ENCODE data around the gene VAV1.

GRCh38 chr19:6837525-6837924 is 65.0 kb downstream of the VAV1 start:
- TF ChIP-seq EZH2 (IDR thresholded peaks at IDR 0.05; ENCODE audit: low read depth), result no peak
- TF ChIP-seq, protein P1, sequence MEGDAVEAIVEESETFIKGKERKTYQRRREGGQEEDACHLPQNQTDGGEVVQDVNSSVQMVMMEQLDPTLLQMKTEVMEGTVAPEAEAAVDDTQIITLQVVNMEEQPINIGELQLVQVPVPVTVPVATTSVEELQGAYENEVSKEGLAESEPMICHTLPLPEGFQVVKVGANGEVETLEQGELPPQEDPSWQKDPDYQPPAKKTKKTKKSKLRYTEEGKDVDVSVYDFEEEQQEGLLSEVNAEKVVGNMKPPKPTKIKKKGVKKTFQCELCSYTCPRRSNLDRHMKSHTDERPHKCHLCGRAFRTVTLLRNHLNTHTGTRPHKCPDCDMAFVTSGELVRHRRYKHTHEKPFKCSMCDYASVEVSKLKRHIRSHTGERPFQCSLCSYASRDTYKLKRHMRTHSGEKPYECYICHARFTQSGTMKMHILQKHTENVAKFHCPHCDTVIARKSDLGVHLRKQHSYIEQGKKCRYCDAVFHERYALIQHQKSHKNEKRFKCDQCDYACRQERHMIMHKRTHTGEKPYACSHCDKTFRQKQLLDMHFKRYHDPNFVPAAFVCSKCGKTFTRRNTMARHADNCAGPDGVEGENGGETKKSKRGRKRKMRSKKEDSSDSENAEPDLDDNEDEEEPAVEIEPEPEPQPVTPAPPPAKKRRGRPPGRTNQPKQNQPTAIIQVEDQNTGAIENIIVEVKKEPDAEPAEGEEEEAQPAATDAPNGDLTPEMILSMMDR (conservative IDR thresholded peaks at IDR 0.05), result no peak
